GM12878 (cell line): Measurements from ENCODE around the gene PNMA1. TPM values are rescaled to one million over a fixed set of nuclear protein-coding genes. Genes with fewer than 3 reads are reported as not detected.

Experiments
- ATF7 ChIP-seq: fragments of 450-650 bp; IDR thresholded peaks from 2 replicates; pipeline ENCODE4 v1.6.1; 2016; ENCODE audit warnings: low read depth, mild to moderate bottlenecking
- BHLHE40 ChIP-seq, 2 experiments: fragments of 450-650 bp in 1 of 2; IDR thresholded peaks; 2 replicates each; pipeline ENCODE4 v1.6.1; 2011 to 2017; ENCODE audit warnings: low read depth in 2 of 2, borderline replicate concordance in 1 of 2, improper control_type of control experiment in 1 of 2, low read length in 1 of 2, mild to moderate bottlenecking in 1 of 2
- CBX3 ChIP-seq: fragments of 200-600 bp; sonication (generic); IDR thresholded peaks from 2 replicates; pipeline ENCODE4 v1.6.1; 2016; ENCODE audit warnings: low read depth, borderline replicate concordance
- CHD2 ChIP-seq: IDR thresholded peaks from 2 replicates; pipeline ENCODE4 v1.6.1; 2011; ENCODE audit warnings: low read depth, low read length, improper control_type of control experiment, borderline replicate concordance
- EED ChIP-seq: sonication (generic); IDR thresholded peaks from 2 replicates; pipeline ENCODE4 v1.6.1; 2016; ENCODE audit warnings: antibody characterized with exemption, low read depth
- EP300 ChIP-seq, 2 experiments: fragments of 150-350 bp in 1 of 2; IDR thresholded peaks; 2 replicates each; pipeline ENCODE4 v1.6.1; 2011 to 2012; ENCODE audit warnings: low read depth in 2 of 2, low read length in 2 of 2, borderline replicate concordance in 1 of 2, improper control_type of control experiment in 1 of 2, inconsistent platforms in 1 of 2; ENCODE audit not compliant: control insufficient read depth in 1 of 2
- GABPA ChIP-seq: IDR thresholded peaks from 2 replicates; pipeline ENCODE4 v1.6.1; 2014; ENCODE audit warnings: antibody characterized with exemption, low read depth, mild to moderate bottlenecking, inconsistent platforms
- GATAD2B ChIP-seq: fragments of 450-650 bp; conservative IDR thresholded peaks from 2 replicates; pipeline ENCODE4 v1.6.1; 2017; ENCODE audit warnings: low read depth, mild to moderate bottlenecking, moderate library complexity
- HCFC1 ChIP-seq: fragments of 150-350 bp; IDR thresholded peaks from 2 replicates; pipeline ENCODE4 v1.6.1; 2014; ENCODE audit warnings: low read length
- MTA2 ChIP-seq: fragments of 450-650 bp; IDR thresholded peaks from 2 replicates; pipeline ENCODE4 v1.6.1; 2016; ENCODE audit warnings: low read depth, mild to moderate bottlenecking, moderate library complexity
- RAD21 ChIP-seq: IDR thresholded peaks from 2 replicates; pipeline ENCODE4 v1.6.1; 2011; ENCODE audit warnings: mild to moderate bottlenecking, low read depth, low read length, moderate library complexity; ENCODE audit not compliant: insufficient read depth
- RBBP5 ChIP-seq: fragments of 200-600 bp; sonication (generic); conservative IDR thresholded peaks from 2 replicates; pipeline ENCODE4 v1.6.1; 2016
- RUNX3 ChIP-seq: IDR thresholded peaks from 2 replicates; pipeline ENCODE4 v1.6.1; 2012; ENCODE audit warnings: low read length, inconsistent platforms
- SMC3 ChIP-seq: IDR thresholded peaks from 2 replicates; pipeline ENCODE4 v1.6.1; 2011; ENCODE audit warnings: low read length, improper control_type of control experiment, borderline replicate concordance
- SP1 ChIP-seq: IDR thresholded peaks from one replicate; pipeline ENCODE4 v1.6.1; 2011; ENCODE audit warnings: low read depth, low read length
- STAT3 ChIP-seq: IDR thresholded peaks from 2 replicates; pipeline ENCODE4 v1.6.1; 2011; ENCODE audit warnings: low read depth, low read length, improper control_type of control experiment
- polyA plus RNA-seq, 11 experiments: library from polyadenylated mRNA; depleted of rRNA in 4 of 11; unstranded in 6 of 11; stranded (reverse) in 5 of 11; fragments of >200 nt; fragmentation: Nextera tagmentation in 4 of 11; fragmentation: Illumina TruSeq in 1 of 11; extraction: Ambion mirVana in 4 of 11; extraction: Trizol in 1 of 11; gene quantifications; 1 replicate in 1 of 11; 2 replicates in 10 of 11; pipeline versions ENCODE4 v1.2.1 to v1.2.3, GENCODE V29; 2011 to 2016; ENCODE audit warnings: inconsistent platforms in 2 of 11, missing spikeins in 2 of 11, low read depth in 1 of 11
- total RNA-seq, 4 experiments: library from RNA; depleted of rRNA in 3 of 4; stranded (reverse); fragments of >200 nt in 3 of 4; fragmentation: Illumina TruSeq in 1 of 4; extraction: Trizol in 1 of 4; gene quantifications; 2 replicates each; pipeline versions ENCODE4 v1.2.1 to v1.2.3, GENCODE V29; 2013 to 2021
- TF ChIP-seq, protein P1 (sequence below): fragments of 450-650 bp; IDR thresholded peaks from 2 replicates; pipeline ENCODE4 v1.6.1; 2017; ENCODE audit warnings: antibody characterized with exemption, mild to moderate bottlenecking, moderate library complexity
- TF ChIP-seq, protein P2 (sequence below): fragments of 450-650 bp; IDR thresholded peaks from 2 replicates; pipeline ENCODE4 v1.6.1; 2014; ENCODE audit warnings: mild to moderate bottlenecking
- TF ChIP-seq, protein P3 (sequence below): fragments of 450-650 bp; formaldehyde crosslinking; IDR thresholded peaks from 2 replicates; pipeline ENCODE4 v1.5.0; 2022; ENCODE audit warnings: mild to moderate bottlenecking, missing genetic modification characterization
- TF ChIP-seq, protein P4 (sequence below): IDR thresholded peaks from 2 replicates; pipeline ENCODE4 v1.6.1; 2012; ENCODE audit warnings: low read length, inconsistent platforms

Gene PNMA1
- total and polyA plus RNA-seq, 10 of the 15 experiments (the other 5 are each of a cell fraction or from before 2014, with no cell fraction given) = 1.8 to 39.3 (median 11.1) TPM

DNA sequence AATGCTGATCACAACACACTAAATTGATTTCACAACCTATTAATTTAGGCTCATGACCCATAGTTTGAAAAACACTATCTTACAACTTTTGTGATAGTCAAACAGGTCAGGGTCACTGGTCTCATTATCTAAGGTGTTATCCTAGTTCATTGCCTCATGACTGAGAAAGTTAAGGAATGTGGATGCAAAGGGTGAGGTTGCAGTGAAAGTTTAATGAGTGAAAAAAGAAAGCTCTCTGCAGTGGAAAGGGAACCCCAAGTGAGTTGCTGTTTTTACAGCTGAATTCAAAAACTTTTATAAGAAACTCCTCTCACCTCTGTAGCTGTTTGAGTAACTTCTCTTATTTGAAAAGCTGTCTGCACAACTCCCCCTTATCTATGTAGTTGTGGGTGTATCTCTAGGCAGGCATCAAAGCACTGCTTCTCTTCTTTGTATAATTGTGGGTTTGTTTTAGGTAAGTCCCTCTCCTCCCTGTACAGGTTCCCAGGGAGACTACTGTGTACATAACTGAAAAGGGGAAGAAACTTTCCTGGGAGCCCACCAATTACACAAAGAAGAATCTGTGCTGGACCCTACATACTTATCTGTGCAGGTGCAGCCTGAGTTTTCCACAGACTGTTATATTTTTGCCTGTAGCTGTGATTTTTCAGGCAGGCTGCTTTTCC is 50.5 kb downstream of the PNMA1 start (continued):
- TF ChIP-seq, protein P1, sequence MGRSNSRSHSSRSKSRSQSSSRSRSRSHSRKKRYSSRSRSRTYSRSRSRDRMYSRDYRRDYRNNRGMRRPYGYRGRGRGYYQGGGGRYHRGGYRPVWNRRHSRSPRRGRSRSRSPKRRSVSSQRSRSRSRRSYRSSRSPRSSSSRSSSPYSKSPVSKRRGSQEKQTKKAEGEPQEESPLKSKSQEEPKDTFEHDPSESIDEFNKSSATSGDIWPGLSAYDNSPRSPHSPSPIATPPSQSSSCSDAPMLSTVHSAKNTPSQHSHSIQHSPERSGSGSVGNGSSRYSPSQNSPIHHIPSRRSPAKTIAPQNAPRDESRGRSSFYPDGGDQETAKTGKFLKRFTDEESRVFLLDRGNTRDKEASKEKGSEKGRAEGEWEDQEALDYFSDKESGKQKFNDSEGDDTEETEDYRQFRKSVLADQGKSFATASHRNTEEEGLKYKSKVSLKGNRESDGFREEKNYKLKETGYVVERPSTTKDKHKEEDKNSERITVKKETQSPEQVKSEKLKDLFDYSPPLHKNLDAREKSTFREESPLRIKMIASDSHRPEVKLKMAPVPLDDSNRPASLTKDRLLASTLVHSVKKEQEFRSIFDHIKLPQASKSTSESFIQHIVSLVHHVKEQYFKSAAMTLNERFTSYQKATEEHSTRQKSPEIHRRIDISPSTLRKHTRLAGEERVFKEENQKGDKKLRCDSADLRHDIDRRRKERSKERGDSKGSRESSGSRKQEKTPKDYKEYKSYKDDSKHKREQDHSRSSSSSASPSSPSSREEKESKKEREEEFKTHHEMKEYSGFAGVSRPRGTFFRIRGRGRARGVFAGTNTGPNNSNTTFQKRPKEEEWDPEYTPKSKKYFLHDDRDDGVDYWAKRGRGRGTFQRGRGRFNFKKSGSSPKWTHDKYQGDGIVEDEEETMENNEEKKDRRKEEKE = no peak
- TF ChIP-seq EP300 (IDR thresholded peaks at IDR 0.05; ENCODE audit: borderline replicate concordance in 1 of 2, control insufficient read depth in 1 of 2, low read depth in 2 of 2, low read length in 2 of 2) = peak in 1 of 2 experiments; percentile 52; a peak in 1 of 4 replicates
- TF ChIP-seq GABPA = no peak
- TF ChIP-seq SMC3 = no peak
- TF ChIP-seq BHLHE40 (IDR thresholded peaks at IDR 0.05; ENCODE audit: borderline replicate concordance in 1 of 2, low read depth in 2 of 2, low read length in 1 of 2) = no peak
- TF ChIP-seq EED = no peak
- TF ChIP-seq ATF7 = peak; percentile 48; the same call in 1 of the 2 replicates
- TF ChIP-seq, protein P2, sequence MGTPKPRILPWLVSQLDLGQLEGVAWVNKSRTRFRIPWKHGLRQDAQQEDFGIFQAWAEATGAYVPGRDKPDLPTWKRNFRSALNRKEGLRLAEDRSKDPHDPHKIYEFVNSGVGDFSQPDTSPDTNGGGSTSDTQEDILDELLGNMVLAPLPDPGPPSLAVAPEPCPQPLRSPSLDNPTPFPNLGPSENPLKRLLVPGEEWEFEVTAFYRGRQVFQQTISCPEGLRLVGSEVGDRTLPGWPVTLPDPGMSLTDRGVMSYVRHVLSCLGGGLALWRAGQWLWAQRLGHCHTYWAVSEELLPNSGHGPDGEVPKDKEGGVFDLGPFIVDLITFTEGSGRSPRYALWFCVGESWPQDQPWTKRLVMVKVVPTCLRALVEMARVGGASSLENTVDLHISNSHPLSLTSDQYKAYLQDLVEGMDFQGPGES = no peak
- no peak for TF ChIP-seq CHD2
- TF ChIP-seq, protein P3, sequence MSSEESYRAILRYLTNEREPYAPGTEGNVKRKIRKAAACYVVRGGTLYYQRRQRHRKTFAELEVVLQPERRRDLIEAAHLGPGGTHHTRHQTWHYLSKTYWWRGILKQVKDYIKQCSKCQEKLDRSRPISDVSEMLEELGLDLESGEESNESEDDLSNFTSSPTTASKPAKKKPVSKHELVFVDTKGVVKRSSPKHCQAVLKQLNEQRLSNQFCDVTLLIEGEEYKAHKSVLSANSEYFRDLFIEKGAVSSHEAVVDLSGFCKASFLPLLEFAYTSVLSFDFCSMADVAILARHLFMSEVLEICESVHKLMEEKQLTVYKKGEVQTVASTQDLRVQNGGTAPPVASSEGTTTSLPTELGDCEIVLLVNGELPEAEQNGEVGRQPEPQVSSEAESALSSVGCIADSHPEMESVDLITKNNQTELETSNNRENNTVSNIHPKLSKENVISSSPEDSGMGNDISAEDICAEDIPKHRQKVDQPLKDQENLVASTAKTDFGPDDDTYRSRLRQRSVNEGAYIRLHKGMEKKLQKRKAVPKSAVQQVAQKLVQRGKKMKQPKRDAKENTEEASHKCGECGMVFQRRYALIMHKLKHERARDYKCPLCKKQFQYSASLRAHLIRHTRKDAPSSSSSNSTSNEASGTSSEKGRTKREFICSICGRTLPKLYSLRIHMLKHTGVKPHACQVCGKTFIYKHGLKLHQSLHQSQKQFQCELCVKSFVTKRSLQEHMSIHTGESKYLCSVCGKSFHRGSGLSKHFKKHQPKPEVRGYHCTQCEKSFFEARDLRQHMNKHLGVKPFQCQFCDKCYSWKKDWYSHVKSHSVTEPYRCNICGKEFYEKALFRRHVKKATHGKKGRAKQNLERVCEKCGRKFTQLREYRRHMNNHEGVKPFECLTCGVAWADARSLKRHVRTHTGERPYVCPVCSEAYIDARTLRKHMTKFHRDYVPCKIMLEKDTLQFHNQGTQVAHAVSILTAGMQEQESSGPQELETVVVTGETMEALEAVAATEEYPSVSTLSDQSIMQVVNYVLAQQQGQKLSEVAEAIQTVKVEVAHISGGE = no peak
- peak; percentile 73 for TF ChIP-seq MTA2
- TF ChIP-seq, protein P4, sequence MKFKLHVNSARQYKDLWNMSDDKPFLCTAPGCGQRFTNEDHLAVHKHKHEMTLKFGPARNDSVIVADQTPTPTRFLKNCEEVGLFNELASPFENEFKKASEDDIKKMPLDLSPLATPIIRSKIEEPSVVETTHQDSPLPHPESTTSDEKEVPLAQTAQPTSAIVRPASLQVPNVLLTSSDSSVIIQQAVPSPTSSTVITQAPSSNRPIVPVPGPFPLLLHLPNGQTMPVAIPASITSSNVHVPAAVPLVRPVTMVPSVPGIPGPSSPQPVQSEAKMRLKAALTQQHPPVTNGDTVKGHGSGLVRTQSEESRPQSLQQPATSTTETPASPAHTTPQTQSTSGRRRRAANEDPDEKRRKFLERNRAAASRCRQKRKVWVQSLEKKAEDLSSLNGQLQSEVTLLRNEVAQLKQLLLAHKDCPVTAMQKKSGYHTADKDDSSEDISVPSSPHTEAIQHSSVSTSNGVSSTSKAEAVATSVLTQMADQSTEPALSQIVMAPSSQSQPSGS = 0 out of 2 replicates have a peak, but pooled peaks have one; percentile 20
- no peak for TF ChIP-seq HCFC1
- peak; percentile 48 for TF ChIP-seq RUNX3
- TF ChIP-seq RAD21 = no peak
- TF ChIP-seq CBX3 = no peak
- no peak for TF ChIP-seq RBBP5
- no peak for TF ChIP-seq SP1
- TF ChIP-seq STAT3 = no peak
- TF ChIP-seq GATAD2B = no peak
